ENCODE results near the gene HCLS1.
"Not testable (repeated sequence)": the region's sequence is repeated elsewhere in the genome, so short reads cannot be mapped to it uniquely, and the experiment has no call there.

HCLS1 gene

GRCh38 chr3:121660356-121661171 lies at the start of gene HCLS1:
Gene HCLS1, minus strand, starts transcription at chr3:121660903. Its CDS starts 2,556 bp downstream, at chr3:121658347.
- peak; percentile 49 to 57 for DNase-seq (ENCODE audit: low read depth in 2 of 2)

DNA sequence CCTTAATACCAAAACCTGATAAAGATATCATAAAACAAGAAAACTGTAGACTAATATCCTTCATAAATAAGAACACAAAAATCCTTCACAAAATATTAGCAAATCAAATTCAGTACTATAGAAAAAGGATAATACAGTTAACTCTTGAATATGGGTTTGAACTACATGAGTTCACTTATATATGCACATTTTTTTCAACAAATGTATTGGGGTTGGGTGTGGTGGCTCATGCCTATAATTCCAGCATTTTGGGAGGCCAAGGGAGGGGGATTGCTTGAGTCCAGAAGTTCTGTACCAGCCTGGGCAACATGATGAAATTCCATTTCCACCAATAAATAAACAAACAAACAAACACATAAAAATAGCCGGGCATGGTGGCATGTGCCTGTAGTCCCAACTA lies 49.6 kb upstream of the HCLS1 start:
- DNase-seq (ENCODE audit: low read depth in 2 of 2): no peak

DNA sequence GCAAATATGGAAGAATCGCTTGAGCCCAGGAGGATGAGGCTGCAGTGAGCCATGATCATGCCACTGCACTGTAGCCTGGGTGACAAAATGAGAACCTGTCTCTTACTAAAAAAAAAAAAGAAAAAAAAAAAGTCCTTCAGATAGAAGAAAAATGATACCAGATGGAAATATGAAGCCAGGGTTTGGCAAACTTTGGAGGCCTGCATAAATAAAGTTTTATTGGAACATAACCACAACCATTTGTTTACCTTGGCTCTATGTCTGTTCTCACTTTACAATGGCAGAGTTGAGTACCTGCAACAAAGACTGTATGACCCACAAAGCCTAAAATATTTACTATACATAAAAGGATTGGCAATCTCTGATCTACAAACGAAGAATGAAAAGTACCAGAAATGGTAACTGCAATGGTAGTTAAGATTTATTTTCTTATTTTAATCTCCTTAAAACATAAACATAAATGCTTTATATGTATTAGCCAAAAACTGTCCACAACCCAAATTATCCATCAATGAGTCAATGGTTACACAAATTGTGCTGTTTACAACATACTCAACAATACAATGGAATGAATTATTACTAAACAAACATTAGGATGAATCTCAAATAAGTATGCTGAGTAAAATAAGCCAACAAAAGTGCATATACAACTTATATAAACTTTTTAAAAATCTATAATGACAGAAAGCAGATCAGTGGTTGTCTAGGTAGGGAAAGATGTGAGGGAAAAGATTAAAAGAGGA lies 47.0 kb upstream of the HCLS1 start:
- DNase-seq (ENCODE audit: low read depth in 2 of 2): no peak

- DNase-seq (ENCODE audit: low read depth in 2 of 2): no peak
Measured at GRCh38 chr3:121705541-121705940, 44.8 kb upstream of the HCLS1 start.

GRCh38 chr3:121703973-121704372 lies 43.3 kb upstream of the HCLS1 start:
- no peak for DNase-seq (ENCODE audit: low read depth in 2 of 2)

DNA sequence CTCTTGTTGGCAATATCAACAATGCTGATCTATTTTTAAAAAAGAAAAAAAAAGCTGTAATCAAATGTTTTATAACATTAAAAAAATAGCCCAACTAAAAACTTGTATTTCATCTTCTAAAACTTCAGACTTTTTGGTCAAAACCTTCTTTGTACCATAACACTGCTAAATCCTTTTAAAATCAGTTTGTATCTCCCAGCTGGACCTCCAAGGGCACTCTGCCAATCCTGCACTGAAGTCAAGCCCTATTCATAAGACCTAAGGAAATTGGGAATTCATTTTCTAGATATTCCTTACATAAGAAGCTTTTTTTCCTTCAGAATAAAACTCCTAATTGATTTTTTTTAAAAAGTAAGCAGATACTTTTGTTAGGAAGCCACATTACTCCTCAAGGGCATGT lies 38.2 kb upstream of the HCLS1 start:
- no peak for DNase-seq (ENCODE audit: low read depth in 2 of 2)

GRCh38 chr3:121698476-121698875 lies 37.8 kb upstream of the HCLS1 start:
- no peak for DNase-seq (ENCODE audit: low read depth in 2 of 2)

- DNase-seq (ENCODE audit: low read depth in 2 of 2): no peak
Measured at GRCh38 chr3:121696186-121696585, 35.5 kb upstream of the HCLS1 start.

GRCh38 chr3:121692010-121692699 lies 31.5 kb upstream of the HCLS1 start:
- no peak for DNase-seq (ENCODE audit: low read depth in 2 of 2)

DNA sequence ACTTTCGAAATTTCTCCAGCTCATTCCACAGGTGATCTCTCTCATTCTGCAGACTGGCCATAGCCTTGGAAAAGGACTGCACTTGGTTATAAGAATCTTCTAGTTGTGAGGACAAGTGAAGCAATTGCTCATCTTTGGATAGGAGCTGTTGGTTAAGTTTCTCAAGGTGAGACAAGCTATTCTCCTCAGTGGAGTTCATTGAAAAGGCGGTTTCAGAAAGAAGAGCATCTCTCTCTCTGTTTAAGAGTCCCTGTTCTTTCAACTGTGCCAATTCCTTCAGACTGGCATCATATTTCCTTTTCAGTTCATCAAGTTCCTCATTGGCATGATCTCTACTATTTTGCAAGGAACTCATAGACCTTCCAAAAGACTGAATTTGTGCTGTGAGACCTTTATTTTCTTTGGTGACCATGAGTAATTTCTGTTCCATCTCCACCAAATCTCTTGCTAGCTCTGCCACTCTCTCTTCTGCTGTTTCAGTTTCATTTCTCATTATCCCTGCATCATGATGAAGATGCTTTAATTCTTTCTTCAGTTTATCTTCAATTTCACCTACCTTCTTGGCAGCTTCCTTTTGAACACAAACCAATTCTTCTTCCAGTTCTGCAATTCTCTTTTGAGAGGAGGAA lies 30.2 kb upstream of the HCLS1 start:
- no peak for DNase-seq (ENCODE audit: low read depth in 2 of 2)

DNA sequence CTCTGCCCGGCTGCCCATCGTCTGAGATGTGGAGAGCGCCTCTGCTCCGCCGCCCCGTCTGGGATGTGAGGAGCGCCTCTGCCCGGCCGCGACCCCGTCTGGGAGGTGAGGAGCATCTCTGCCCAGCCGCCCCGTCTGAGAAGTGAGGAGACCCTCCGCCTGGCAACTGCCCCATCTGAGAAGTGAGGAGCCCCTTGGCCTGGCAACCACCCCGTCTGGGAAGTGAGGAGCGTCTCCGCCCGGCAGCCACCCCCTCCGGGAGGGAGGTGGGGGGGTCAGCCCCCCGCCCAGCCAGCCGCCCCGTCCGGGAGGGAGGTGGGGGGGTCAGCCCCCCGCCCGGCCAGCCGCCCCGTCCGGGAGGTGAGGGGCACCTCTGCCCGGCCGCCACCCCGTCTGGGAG lies 28.0 kb upstream of the HCLS1 start:
- DNase-seq (ENCODE audit: low read depth in 2 of 2): not testable (repeated sequence)

DNA sequence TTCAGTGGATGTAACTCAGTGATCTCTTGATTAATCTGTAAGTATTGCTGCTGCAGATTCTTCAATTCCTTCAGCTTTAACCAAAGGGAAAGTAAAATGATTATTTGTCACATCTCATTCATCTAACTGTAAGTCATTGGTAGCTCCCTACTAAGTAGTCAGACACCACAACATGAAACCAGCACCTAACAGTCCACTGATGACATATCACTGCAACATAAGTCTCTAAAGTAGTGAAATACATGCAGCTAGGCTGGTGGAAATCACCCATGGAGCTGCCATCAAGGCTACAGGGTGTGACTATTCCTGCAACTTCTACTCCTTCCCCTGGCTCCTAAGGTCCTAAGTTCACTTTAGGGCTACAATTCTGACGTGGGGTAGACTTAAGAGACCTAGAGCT lies 21.1 kb upstream of the HCLS1 start:
- DNase-seq (ENCODE audit: low read depth in 2 of 2): no peak

DNA sequence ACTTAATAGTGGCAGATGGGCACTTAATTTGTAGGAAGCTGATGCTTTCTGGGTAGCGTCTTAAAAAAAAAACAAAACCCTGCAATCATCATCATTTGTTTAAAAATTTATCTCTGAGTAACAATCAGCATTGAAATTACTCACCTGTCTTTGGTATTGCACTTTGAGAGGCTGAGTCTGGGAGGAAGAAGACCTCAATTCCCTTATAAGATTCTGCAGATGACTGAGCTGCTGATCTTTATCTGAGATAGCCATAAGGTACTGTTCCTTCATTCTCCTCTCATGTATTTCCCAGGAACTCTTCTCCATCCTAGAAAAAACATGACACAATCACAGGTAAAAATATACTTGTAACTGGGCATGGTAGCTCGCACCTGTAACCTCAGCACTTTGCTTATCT lies 16.4 kb upstream of the HCLS1 start:
- DNase-seq (ENCODE audit: low read depth in 2 of 2): no peak

DNA sequence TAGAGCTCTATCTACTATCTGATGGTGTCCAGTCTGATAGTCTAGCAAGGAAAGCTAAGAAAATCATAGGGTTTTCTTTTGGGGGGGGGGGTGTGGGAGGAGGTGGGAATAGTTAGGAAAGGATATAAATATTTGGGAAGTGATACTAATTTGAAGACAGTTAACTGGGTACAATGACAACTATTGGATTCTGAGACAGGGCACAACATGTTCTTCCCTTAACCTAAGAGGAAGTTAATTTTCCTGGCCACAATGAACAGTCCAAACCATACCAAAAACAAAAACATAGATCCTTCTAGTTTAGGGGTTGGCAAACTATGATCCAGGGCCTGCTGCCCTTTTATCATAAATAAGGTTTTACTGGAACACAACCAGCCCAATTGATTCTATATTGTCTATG lies 10.0 kb upstream of the HCLS1 start:
- no peak for DNase-seq (ENCODE audit: low read depth in 2 of 2)

DNA sequence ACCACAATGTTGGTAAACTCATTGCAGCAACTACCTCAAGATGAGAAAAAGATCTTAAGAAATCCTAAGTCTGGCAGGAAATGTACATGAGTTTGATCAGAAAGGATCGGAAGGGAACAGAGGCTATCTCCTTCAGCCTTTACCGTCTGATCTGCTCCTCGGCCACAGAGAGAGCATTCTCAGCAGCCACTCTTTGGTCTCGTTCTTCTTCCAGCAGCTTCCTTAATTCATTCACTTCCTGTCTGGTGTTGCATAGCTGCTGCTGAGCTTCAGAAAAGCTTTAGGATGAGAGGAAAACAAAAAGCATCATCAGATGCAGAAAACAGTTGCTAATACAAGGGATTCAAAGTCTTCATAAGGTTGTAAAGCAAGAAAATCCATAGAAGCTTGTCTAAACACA lies 6.6 kb upstream of the HCLS1 start:
- DNase-seq (ENCODE audit: low read depth in 2 of 2): no peak

- no peak for DNase-seq (ENCODE audit: low read depth in 2 of 2)
Measured at GRCh38 chr3:121665488-121665887, 4.8 kb upstream of the HCLS1 start.

- DNase-seq (ENCODE audit: low read depth in 2 of 2): no peak
Measured at GRCh38 chr3:121663171-121663847, 2.6 kb upstream of the HCLS1 start.

DNA sequence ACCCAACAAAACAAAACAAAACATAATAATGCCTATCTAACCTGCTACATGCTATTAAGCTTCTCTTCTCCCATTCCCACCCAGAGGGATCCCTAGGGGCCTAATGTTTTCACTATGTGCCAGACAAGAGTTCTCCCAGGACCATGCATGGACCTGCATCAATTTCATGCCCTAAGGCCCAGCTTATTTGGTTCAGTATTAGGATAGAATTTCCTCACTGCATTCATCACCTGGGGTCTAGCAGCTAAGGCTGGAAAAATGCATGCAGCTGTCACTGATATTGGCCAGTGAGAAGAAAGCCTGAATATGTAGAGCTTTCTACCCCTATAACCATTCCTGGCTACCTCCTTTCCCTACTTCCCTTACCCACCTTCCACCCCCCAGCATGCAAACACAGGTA lies 2.0 kb upstream of the HCLS1 start:
- no peak for DNase-seq (ENCODE audit: low read depth in 2 of 2)

GRCh38 chr3:121661376-121661775 lies 673 bp upstream of the HCLS1 start:
- no peak for DNase-seq (ENCODE audit: low read depth in 2 of 2)

- no peak for DNase-seq (ENCODE audit: low read depth in 2 of 2)
Measured at GRCh38 chr3:121659586-121659985, 1.1 kb downstream of the HCLS1 start.

DNA sequence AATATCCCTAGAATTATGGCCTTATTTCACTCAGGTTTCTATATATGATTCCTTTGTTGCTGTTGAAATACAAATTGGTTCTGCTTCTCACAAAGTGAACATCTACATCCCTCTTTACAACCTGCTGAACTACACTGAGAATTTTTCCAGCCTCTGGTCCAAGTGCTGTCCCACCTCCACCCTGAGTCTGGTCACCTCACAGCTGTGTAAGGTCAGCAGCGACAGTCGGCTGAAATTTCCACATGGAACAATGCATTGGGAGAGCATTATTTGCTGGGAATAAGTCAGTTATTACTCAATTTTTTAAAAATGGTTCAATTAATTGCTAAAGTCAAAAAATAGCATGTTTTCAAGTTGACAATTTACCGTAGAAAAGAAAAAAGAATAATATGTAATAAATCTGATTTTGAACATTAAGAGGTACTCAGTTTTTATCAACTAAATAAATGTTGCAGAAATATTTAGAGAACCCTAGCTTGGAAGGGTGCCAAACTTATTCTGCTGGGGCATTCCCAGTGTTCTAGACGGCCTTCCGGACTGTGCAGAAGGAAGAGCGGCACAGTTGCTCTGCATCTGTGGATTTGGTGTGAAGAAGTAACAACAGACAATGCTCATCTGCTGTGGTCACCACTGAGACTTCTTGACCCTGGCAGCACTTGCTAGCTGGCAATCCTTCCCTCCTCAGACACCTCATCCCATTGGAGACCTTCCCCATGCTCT lies 1.8 kb downstream of the HCLS1 start:
- no peak for DNase-seq (ENCODE audit: low read depth in 2 of 2)
